Inflammatory macrophage treated with lipopolysaccharide for 1 hour (primary cell): ENCODE data around the gene SH3RF3.

Source experiments
- DNase-seq, 2 donors: peaks; one replicate each; pipeline ENCODE4 v3.0.0-alpha.2; 2020 to 2022

The SH3RF3 gene

DNA sequence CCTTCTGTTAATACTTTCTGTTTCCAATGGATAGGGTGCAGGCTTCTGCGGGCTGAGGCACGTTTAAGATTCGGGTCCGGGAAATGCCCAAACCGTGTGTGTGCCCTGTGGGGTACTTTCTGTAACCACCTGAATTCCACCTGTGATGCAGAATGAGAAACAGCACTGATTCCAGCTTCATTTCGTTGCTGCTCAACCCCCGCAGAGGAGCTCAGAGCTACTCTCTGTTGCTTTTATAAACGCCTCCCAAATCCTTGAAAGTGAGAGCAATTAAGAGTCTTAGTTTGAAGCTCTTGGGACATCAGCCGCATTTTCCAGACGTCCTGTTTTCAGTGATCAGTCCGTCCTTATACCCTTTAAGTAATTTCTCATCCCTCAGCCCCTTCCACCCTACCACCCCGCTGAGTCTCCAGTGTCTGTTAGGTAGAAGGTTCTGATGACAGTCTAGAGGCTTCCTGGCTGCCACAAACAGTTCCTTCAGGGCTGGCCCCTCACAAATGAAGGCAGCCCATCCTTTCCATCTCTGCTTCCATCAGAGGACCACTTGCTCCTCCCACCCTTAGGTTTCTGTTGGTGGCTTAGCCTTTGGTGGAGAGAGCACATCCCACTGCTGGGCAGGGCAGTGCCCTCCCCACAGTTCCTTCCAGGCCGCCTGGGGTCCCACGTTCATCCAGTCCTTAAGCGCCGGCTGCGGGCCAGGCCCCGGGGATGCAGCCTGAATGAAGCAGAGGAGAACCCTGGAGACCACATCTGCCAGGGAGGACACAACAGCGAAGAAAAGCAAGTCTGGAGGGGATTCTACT is 254.7 kb downstream of the SH3RF3 start:
- no peak for DNase-seq

- DNase-seq, result no peak
Measured at GRCh38 chr2:109384308-109385271, 255.6 kb downstream of the SH3RF3 start.

- DNase-seq, result no peak
Measured at GRCh38 chr2:109385506-109385905, 256.5 kb downstream of the SH3RF3 start.

- DNase-seq, result no peak
Measured at GRCh38 chr2:109386004-109386695, 257.1 kb downstream of the SH3RF3 start.

DNA sequence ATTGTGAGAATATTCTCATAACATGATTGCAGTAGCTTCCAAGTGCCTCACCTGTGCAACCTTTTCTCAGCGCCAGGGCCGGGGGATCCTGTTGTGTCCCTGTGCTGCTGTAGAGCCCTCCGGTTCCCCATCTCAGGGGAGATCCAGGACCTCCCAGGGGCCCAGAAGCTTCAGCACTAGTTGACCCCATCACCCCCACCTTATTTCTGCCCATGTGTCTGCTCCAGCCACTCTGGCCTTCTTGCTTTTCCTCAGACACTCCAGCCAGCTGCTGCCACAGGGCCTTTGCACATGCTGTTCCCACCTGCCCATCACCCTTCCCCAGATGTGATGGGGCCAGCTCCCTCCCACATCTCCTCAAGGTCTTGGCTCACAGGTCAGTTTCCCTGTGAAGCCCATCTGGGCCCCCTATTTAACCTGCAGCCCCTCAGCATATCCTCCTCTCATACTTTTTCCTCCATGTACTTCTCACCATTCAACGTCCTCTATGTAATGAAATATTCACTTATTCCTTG is 258.3 kb downstream of the SH3RF3 start:
- no peak for DNase-seq

DNA sequence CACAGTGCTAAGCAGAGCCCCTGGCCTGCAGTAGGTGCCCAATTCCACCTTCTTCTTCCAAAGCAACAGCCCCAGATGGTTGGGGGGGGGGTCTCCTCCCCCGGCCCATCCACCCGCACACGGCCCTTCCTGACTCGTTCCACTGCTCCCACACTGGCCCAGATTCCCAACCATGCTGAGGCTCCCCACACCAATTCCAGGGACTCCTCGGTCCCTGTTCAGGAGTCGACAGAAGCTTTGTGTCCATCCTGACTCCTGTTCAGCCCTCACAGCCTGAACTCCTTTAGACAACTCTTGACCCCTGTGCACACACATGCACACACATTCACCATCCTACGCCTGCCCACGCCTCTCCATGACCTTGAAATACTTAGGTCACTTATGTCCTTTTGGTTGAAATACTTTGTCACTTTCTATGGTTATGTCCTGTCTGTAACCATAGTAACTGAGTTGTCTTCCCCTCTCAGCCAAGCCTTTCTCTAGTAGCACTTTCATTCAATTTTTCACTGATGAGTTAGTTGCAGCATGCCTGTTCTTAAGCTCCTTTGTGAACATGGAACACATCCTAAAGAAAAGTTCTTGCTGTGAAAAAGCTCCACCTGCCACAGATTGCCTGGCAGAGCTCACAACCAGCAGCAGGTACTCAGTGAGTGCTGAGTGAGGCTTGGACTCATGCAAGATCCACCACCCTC is 258.9 kb downstream of the SH3RF3 start:
- DNase-seq, result no peak

GRCh38 chr2:109391243-109391642 is 262.2 kb downstream of the SH3RF3 start:
- no peak for DNase-seq

DNA sequence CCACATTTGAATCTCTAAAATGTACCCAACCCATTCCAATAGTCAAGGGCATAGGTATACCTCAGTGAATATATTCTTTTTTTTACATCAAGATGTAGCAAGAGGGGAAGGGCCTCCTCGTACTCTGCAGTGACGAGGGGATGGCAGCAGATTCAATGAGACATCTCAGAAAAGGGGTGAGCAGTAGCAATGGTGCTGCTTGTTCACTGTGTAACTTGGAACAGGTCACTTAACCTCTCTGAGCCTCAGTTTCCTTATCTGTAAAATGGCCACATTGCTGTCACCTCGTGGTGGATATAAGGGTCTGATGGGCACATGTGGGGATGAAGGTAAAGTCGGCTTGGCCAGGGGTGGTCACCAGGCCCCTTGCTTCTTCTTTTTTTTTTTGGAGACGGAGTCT is 263.1 kb downstream of the SH3RF3 start:
- DNase-seq, result no peak

DNA sequence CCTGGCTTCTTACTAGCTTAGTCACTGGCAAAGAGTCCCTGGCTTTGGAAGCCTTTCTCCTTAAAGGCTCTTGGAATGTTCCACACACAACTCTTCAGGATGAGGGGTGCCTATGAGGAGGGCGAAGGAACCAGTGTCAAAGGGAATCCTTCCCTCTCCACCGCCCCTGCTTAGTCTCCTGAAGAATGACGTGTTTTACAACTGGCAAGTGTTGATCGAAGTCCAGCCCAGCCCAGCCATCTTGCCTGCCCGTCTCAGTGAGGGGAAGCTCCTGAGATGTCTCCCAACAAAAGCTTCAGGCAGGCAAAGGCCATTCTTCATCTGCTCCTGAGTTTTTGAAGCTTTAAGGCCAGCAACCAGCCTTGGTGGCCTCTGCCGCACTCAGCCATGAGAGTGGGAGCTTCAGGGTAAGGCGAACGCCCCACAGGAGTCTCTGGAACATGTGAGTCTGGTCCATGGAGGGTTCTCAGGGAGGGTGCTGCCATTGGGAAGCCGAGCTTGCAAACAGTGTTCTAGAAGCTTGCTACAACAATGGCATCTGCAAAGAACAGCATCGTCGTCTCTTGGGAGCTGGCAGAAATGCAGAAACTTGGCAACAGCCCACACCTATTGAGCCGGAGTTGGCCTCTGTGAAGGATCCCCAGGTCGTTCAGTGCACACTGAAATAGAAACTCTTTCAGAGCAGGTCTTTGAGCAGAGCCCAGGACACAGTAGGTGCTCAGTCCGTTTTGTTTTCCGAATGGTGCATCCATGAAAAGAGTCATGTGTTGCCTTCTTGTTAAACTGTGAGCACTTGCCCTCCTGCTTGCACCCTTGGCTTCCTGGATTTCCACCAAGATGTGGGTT is 264.0 kb downstream of the SH3RF3 start:
- no peak for DNase-seq

DNA sequence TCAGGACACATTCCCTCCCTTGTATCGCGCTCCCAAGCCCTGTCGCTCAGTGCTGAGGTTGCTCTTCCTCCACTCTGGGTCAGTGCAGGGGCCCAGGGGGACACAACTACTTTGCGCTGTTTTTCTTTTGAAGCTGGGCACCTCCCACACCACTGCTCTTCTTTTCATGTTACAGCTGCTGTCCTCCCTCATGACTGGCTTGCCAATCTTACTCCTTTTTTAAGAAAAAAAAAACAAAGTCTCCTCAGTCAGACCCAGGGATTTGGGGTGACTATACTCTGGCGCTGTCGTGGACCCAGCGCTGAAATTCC is 264.6 kb downstream of the SH3RF3 start:
- no peak for DNase-seq

DNA sequence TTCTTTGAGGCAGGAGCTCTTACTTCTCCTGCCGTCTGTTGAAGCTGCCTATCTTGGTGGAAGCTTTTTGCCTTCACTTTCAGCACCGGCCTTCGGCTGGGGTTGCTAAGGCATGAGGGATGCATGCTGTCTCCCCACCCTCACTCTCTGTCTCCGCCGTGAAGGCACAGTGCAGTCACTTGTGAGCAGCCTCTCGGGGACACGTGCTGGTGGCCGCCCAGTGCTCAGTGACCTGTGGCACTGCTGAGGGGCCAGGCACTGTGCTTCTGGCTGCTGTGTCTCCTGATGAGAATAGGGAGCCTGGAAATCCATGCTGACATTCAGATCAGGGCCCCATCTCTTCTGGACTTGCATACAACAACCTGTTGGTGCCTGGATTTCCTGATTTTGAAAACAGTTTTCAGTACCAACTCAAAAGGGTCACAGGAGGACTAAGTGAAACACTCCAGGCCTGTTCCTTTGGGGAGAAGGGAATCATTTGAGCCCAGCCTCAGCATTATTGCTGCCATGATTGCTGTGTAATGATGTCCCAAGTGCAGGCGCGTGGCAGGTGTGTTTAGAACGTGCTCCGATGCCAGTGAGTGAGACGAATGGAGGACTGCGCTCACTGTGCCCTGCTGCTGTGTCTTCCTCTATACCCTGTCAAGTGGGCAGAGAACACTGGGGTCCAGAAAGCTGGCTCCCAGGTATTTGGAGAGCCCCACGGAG is 266.6 kb downstream of the SH3RF3 start:
- DNase-seq, result no peak

DNA sequence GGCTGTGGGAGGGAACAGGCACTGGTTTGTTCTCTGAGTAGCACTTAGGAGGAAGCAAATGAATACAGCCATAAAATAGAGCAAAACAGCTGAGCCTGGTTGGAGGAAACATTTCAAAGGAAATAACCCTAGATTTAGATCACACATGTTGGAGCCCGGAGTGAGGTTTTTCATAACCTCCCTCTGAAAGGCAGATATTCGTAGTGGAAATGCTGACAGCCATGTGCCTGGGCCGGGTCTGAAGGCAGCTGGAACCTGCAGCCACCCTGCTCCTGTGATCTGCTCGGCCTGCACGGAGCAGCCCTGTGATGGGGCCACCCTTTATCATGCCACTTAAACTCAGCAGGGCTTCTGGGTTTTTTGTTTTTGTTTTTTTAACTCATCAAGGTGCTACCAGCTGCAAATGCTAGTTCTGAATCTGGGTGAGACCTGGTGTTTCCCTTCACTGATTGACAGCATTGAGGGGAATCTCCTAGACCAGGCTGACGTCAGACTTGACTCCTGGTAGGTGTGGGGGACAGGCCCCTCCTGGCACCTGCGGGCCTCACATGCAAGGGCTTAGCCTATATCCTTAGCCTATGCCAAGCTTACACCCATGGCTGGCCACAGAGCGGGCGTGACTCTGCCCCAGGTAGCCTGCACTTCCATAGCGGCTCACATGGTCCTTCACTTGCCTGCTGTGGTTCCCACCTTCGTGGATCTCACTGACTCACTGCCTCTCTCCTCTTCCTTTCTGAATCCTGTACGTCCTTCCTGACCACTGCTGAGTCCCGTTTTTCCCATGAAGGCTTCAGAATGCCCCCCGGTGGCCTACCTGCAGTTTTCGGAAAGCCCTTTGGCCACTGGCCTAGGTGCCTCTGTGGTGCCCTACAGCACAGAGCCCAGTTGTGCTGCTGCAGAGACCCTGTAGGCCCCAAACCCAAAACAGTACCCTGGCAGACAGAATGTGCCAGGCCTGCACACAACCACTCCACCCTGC is 267.5 kb downstream of the SH3RF3 start:
- DNase-seq, result no peak

GRCh38 chr2:109397893-109398292 is 268.9 kb downstream of the SH3RF3 start:
- no peak for DNase-seq

DNA sequence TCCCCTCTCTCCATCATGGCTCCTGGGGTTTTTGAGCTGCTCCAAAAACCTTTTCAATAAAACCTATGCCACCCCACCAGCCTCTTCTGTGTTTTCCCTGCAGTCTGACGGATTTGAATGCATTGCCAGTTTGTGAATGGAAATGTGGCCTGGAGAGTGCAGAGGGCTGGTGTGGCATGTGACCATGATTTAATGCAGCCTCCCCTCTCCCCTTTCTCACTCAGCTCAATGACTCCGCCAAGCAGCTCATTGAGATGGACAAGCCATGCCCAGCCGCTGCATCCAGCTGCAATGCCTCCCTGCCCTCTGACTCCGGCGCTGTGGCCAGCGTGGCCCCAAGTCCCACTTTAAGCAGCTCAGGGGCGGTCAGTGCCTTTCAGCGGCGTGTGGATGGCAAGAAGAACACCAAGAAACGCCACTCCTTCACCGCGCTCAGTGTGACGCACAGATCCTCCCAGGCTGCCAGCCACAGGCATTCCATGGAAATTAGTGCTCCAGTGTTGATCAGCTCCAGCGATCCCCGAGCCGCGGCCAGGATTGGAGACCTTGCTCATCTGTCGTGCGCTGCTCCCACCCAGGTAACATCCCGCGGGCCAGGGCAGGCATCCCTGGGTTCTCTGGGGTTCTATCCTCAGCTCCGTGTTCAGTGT is 269.5 kb downstream of the SH3RF3 start:
- DNase-seq, result no peak

DNA sequence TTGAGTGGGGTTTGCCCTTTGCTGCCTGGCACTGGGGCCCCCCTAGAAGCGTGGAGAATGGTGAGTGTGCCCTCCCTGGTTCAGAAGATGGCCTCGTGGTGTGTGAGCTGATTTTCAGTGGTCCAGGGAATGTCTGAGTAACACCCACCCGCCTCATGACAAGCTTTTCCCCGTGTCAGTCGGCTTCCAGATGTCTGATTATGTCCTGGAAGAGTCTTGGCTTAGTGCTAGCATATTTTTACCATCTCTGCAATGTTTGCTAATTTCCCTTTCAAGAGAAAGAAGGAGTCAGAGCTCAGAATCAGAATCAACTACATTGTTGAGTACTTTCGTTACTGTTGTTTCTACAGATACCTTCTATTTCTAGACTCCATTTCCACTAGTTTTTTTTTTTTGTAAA is 270.1 kb downstream of the SH3RF3 start:
- no peak for DNase-seq

DNA sequence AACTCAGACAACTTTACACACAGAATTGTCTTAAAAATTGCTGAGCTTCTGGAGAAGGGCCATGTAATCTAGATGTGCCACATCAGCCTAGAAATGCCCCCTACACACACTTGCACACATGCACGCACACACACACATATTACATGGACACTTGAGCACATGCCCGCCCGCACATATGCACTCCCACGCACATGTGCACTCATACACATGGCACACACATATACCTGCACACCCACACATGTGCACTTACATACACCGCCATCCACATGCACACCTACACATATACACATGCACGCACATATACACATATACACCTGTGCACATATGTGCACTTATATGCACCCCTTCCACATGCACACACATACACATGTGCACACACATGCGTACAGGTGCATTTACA is 271.1 kb downstream of the SH3RF3 start:
- DNase-seq, result no peak

- no peak for DNase-seq
Measured at GRCh38 chr2:109401370-109401769, 272.4 kb downstream of the SH3RF3 start.

DNA sequence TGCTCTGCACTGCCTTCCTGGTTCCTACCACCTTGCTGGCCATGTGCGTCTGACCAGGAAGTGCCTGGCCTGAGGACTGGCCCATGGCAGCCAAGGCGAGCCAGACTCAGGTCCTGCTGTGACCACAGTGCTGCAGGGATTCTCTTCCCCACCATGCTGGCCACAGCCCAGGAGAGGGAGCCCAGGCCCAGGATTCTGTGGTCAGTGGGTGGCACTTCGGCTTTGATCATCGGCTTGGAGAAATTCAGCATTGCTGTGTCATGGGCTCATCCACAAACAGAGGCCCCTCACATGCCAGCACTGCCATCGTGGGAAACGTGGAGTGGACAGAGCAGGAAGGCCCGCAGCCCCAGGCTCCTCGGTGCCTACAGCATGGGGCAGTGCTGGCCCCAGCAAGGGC is 273.2 kb downstream of the SH3RF3 start:
- DNase-seq, result no peak
